ENCODE measurements around the gene ARF6.

The ARF6 gene

DNA sequence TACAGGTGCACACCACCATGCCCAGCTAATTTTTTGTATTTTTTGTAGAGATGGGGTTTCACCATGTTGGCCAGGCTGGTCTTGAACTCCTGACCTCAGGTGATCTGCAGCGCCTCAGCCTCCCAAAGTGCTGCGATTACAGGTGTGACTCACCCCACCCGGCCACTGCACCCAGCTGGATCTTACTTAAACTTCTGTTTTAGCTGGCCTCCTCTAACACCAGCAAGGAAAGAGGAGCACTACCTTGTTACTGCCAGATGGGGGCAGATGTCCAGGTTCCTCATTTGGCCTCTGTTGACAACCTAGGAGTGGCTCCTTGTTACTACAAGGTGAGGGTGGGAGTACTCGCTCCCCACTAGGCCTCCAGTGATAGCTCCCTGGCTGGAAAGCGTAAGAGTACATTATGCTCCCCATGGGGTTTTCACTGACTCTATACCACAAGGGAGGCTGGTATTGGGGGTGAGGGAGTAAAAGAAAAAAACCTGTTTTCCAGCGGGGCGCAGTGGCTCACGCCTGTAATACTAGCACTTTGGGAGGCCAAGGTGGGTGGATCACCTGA, 13.2 kb upstream of the ARF6 start:
- FAIRE-seq: no peak
- TF ChIP-seq CTCF (IDR thresholded peaks at IDR 0.05; ENCODE audit: insufficient read depth, missing control alignments): peak; percentile 59
- DNase-seq (ENCODE audit: insufficient read length, low spot score): no peak

GRCh38 chr14:49880267-49881064, 12.4 kb upstream of the ARF6 start:
- no peak for FAIRE-seq
- no peak for DNase-seq (ENCODE audit: insufficient read length, low spot score)

GRCh38 chr14:49881350-49882001, 11.4 kb upstream of the ARF6 start:
- DNase-seq (ENCODE audit: insufficient read length, low spot score) (no peak), FAIRE-seq (no peak)
- no peak for TF ChIP-seq CTCF (IDR thresholded peaks at IDR 0.05; ENCODE audit: insufficient read depth, missing control alignments)

More at GRCh38 chr14:49880267-49881064, 12.4 kb upstream of the ARF6 start:
- no peak for TF ChIP-seq CTCF (IDR thresholded peaks at IDR 0.05; ENCODE audit: insufficient read depth, missing control alignments)

- no peak for TF ChIP-seq CTCF (IDR thresholded peaks at IDR 0.05; ENCODE audit: insufficient read depth, missing control alignments)
- no peak for DNase-seq (ENCODE audit: insufficient read length, low spot score)
- no peak for FAIRE-seq
These were observed 9.8 kb upstream of the ARF6 start for GRCh38 chr14:49882826-49883694.

DNA sequence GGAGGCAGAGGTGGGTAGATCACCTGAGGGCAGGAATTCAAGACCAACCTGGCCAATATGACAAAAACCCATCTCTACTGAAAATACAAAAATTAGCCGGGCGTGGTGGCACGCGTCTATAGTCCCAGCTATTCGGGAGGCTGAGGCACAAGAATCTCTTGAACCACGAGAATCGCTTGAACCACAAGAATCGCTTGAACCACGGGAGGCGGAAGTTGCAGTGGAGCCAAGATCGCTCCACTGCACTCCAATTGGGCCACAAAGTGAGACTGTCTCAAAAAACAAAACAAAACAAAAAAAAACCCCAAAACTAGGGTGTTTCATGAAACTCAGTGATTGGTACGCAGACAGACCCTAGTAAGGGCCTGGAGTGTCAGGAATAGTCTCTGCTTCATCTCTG, 6.4 kb upstream of the ARF6 start:
- DNase-seq (ENCODE audit: insufficient read length, low spot score) (no peak), FAIRE-seq (no peak)
- TF ChIP-seq CTCF (IDR thresholded peaks at IDR 0.05; ENCODE audit: insufficient read depth, missing control alignments): no peak

GRCh38 chr14:49888293-49888692, 4.6 kb upstream of the ARF6 start:
- TF ChIP-seq CTCF (IDR thresholded peaks at IDR 0.05; ENCODE audit: insufficient read depth, missing control alignments): no peak
- DNase-seq (ENCODE audit: insufficient read length, low spot score): no peak
- no peak for FAIRE-seq
